Testis (tissue), 2 donors: ENCODE data around the gene CWC22.

Source experiments
- CTCF ChIP-seq, 3 experiments: fragments of 450-650 bp in 2 of 3; fragments of 200-600 bp in 1 of 3; sonication (generic) in 1 of 3; IDR thresholded peaks; one replicate each; pipeline ENCODE4 v1.5.1; 2016 to 2019; ENCODE audit warnings: antibody characterized with exemption in 3 of 3, mild to moderate bottlenecking in 2 of 3, moderate library complexity in 1 of 3
- POLR2A ChIP-seq: fragments of 450-650 bp; IDR thresholded peaks from one replicate; pipeline ENCODE4 v1.6.1; 2017; ENCODE audit warnings: antibody characterized with exemption, mild to moderate bottlenecking, moderate library complexity

GRCh38 chr2:179966778-179967394, 40.2 kb downstream of the CWC22 start:
- TF ChIP-seq CTCF (IDR thresholded peaks at IDR 0.05), result no peak
- TF ChIP-seq POLR2A, result no peak
